HepG2 (cell line): Measurements from ENCODE around the gene BRD1. TPM values are rescaled to one million over a fixed set of nuclear protein-coding genes. Genes with fewer than 3 reads are reported as not detected.

Experiments
- ATAC-seq: fragments of 200-7000 bp; cut with Tn5 transposase; 3 replicates; pipeline ENCODE4 v1.9.1; 2020; ENCODE audit warnings: mild to moderate bottlenecking, moderate library complexity
- BruUV-seq: library from RNA; stranded (reverse); fragments of 400-500 nt; replicated peaks from 2 replicates; lab custom pipeline; 2021; lab: Mats Ljungman, UMichigan
- CTCF ChIA-PET: fragments of 300-600 bp; formaldehyde crosslinking; extraction: SDS; loops from one replicate; lab custom pipeline; 2021; ENCODE audit warnings: low total read pairs, inconsistent platforms, low intra/inter-chr PET ratio; lab: Yijun Ruan, JAX
- POLR2A ChIA-PET: fragments of 350-600 bp; sonication (Branson Sonifier 250); formaldehyde crosslinking; loops from one replicate; lab custom pipeline; 2020; ENCODE audit warnings: antibody characterized with exemption, inconsistent platforms; lab: Yijun Ruan, JAX
- DNase-seq: peaks from one replicate; pipeline ENCODE4 v3.0.0-alpha.2; 2015; ENCODE audit warnings: low spot score
- FAIRE-seq: peaks from 3 replicates; lab custom pipeline; 2011; peaks lifted over from hg19 to GRCh38; lab: Jason Lieb, UNC
- H2AFZ ChIP-seq: one replicate; pipeline ENCODE4 v1.6.1; 2011; ENCODE audit warnings: low read length, inconsistent platforms
- H3K27ac ChIP-seq: fragments of 300-600 bp; 3 replicates; pipeline ENCODE4 v1.8.0; 2011; ENCODE audit warnings: mixed run types, mild to moderate bottlenecking, mixed read lengths, low read length, inconsistent platforms; ENCODE audit not compliant: insufficient read depth; ENCODE audit errors: extremely low read length
- H3K27me3 ChIP-seq, 2 experiments: fragments of 200-600 bp in 1 of 2; 2 replicates in 1 of 2; 3 replicates in 1 of 2; pipeline versions ENCODE4 v1.6.0 to v1.8.0; 2011; ENCODE audit warnings: low read length in 2 of 2, mild to moderate bottlenecking in 2 of 2, moderate library complexity in 2 of 2, inconsistent platforms in 1 of 2; ENCODE audit not compliant: insufficient read depth in 2 of 2, control insufficient read depth in 1 of 2
- H3K36me3 ChIP-seq, 2 experiments: fragments of 200-600 bp in 1 of 2; replicated peaks in 1 of 2; 2 replicates in 1 of 2; 3 replicates in 1 of 2; pipeline versions ENCODE4 v1.5.1 to v1.8.0; 2011; ENCODE audit warnings: low read length in 2 of 2, inconsistent platforms in 1 of 2; ENCODE audit not compliant: insufficient read depth in 2 of 2, control insufficient read depth in 1 of 2
- H3K4me1 ChIP-seq: 2 replicates; pipeline ENCODE4 v1.5.1; 2012; ENCODE audit warnings: low read length, inconsistent platforms; ENCODE audit not compliant: insufficient read depth
- H3K4me2 ChIP-seq: 2 replicates; pipeline ENCODE4 v1.6.0; 2011; ENCODE audit warnings: low read depth, low read length, inconsistent platforms
- H3K4me3 ChIP-seq, 3 experiments: fragments of 200-600 bp in 1 of 3; sonication (generic), shearing (Covaris generic) in 1 of 3; replicated peaks in 1 of 3; 2 replicates each; pipeline ENCODE4 v1.5.1; 2011 to 2016; ENCODE audit warnings: low read length in 3 of 3, inconsistent platforms in 2 of 3, low read depth in 2 of 3, mild to moderate bottlenecking in 2 of 3, control low read depth in 1 of 3, mixed read lengths in 1 of 3; ENCODE audit not compliant: insufficient read depth in 1 of 3
- H3K79me2 ChIP-seq: one replicate; pipeline ENCODE4 v1.6.1; 2011; ENCODE audit warnings: low read length, inconsistent platforms; ENCODE audit not compliant: insufficient read depth
- H3K9ac ChIP-seq: 2 replicates; pipeline ENCODE4 v1.6.0; 2011; ENCODE audit warnings: mild to moderate bottlenecking, low read depth, low read length, inconsistent platforms; ENCODE audit not compliant: insufficient read depth
- H3K9me3 ChIP-seq: 2 replicates; pipeline ENCODE4 v1.5.1; 2012; ENCODE audit warnings: mild to moderate bottlenecking, low read length
- H4K20me1 ChIP-seq: 2 replicates; pipeline ENCODE4 v1.6.0; 2011; ENCODE audit warnings: inconsistent platforms, mild to moderate bottlenecking, low read length, moderate library complexity; ENCODE audit not compliant: insufficient read depth
- ATF7 ChIP-seq, 2 experiments: fragments of 450-650 bp in 1 of 2; sonication (generic) in 1 of 2; formaldehyde crosslinking in 1 of 2; IDR thresholded peaks; 2 replicates each; pipeline versions ENCODE4 v1.4.0 to v1.6.1; 2016 to 2020; ENCODE audit warnings: antibody characterized with exemption in 1 of 2, mild to moderate bottlenecking in 1 of 2, missing genetic modification reagents in 1 of 2
- MLXIP ChIP-seq: sonication (generic); formaldehyde crosslinking; IDR thresholded peaks from 2 replicates; pipeline ENCODE4 v1.9.0; 2021; ENCODE audit warnings: missing genetic modification reagents, borderline replicate concordance
- RBM22 ChIP-seq: fragments of 200-400 bp; formaldehyde crosslinking; optimal IDR thresholded peaks from 2 replicates; pipeline ENCODE3; 2017; ENCODE audit warnings: mild to moderate bottlenecking, low read length, moderate library complexity
- WGBS: methylation state at CpG from one replicate; pipeline ENCODE4 v1.1.6; 2017; ENCODE audit warnings: low lambda C conversion rate; 5-methylcytosine and 5-hydroxymethylcytosine counted together
- in situ Hi-C: cut with HindIII; loops from 2 replicates; pipeline ENCODE4 v1.10.0; 2017; ENCODE audit warnings: low pct_unique_long_range_greater_than_20kb; ENCODE audit not compliant: extremely low pct_ligation_motif_present
- intact Hi-C: fragments of 100-400 bp; cut with micrococcal nuclease; formaldehyde crosslinking; loops from one replicate; pipeline ENCODE4 v1.10.0; 2022; ENCODE audit not compliant: unreplicated experiment
- polyA plus RNA-seq, 8 experiments: library from polyadenylated mRNA; depleted of rRNA in 3 of 8; stranded (reverse) in 7 of 8; unstranded in 1 of 8; fragments of >200 nt; fragmentation: Illumina TruSeq in 4 of 8; extraction: Trizol in 4 of 8; gene quantifications; 2 replicates each; pipeline versions ENCODE4 v1.2.1 to v1.2.3, GENCODE V29; 2011 to 2016; ENCODE audit warnings: low read depth in 4 of 8, missing spikeins in 1 of 8, mixed read lengths in 1 of 8; ENCODE audit not compliant: insufficient read depth in 1 of 8
- total RNA-seq, 5 experiments: library from RNA; depleted of rRNA; stranded (reverse); fragments of >200 nt; fragmentation: Illumina TruSeq; extraction: Trizol; gene quantifications; 2 replicates each; pipeline ENCODE4 v1.2.3, GENCODE V29; 2016; ENCODE audit warnings: low read depth in 1 of 5

Gene BRD1
- total and polyA plus RNA-seq, 2 of the 13 experiments (the other 11 are each of a cell fraction or from before 2014, with no cell fraction given) = 5.1 to 12.0 TPM

DNA sequence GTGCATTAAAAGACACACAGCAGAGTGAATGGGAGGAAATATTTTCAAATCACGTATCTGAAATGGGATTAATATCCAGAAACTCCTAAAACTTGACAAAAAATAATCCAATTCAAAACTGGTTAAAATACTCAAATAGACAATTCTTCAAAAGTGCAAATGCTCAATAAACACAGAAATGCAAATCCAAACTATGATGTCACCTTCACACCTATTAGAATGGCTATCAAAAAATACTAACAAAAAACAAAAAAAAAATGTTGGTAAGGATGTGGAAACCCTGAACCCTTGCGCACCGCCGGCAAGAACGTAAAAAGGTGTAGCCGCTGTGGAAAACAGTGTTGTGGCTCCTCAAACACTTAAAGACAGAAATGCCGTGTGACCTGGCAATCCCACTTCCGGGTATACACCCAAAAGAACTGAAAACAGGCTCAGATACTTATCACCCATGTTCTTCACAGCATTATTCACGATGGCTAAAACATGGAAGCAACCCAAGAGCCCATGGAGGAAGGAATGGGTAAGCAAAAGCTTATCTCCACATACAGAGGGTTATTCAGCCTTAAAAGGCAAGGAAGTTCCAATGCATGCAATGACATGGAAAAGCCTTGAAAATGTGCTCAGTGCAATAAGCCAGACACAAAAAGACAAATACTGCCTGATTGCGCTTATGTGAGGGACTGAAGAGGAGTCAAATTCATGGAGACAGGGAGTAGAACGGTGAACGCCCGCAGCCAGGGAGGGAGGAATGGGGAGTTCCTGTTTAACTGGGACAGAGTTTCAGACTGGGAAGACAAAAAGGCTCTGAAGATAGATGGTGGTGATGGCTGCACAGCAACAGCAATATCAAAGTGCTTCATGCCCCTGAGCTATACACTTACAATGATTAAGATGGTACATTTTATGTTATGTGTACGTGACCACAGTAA, 19.6 kb downstream of the BRD1 start:
- H2AFZ ChIP-seq = no peak overlapping the region
- POLR2A ChIA-PET = no interaction called here
- CTCF ChIA-PET = no interaction called here
- H3K4me3 ChIP-seq = no peak overlapping the region
- no peak overlapping the region for H3K27ac ChIP-seq
- BruUV-seq = no TSS peak
- FAIRE-seq = no peak
- no peaks in the 10 kb centered on the region for H3K27me3 ChIP-seq
- in situ Hi-C loops (no loop called here), intact Hi-C loops (no loop called here)
- TF ChIP-seq MLXIP (CRISPR knock-in tag) (no peak), RBM22 (peak; percentile 28), ATF7 (IDR thresholded peaks at IDR 0.05) (0 out of 2 replicates have a peak, but pooled peaks have one; percentile 50), ATF7 (CRISPR knock-in tag; IDR thresholded peaks at IDR 0.05) (no peak)
- H4K20me1 ChIP-seq = peaks cover 66% of the 10 kb centered on the region
- H3K4me2 ChIP-seq = no peak overlapping the region
- H3K79me2 ChIP-seq = peaks cover 92% of the 10 kb centered on the region
- no peak for DNase-seq
- no peak for ATAC-seq
- H3K4me1 ChIP-seq = peaks cover 6% of the 10 kb centered on the region; the same call in 1 of the 2 replicates
- H3K9ac ChIP-seq = no peak overlapping the region
- peaks cover 16 to 40% of the 10 kb centered on the region in 2 experiments; a peak in 4 of 5 replicates for H3K36me3 ChIP-seq
- no peaks in the 10 kb centered on the region for H3K9me3 ChIP-seq
- WGBS = 96% methylated on average over 14 of the region's 14 CpGs
